D341Med (cell line): ENCODE results near the gene MPP2.
"Not testable (repeated sequence)": the region's sequence is repeated elsewhere in the genome, so short reads cannot be mapped to it uniquely, and the experiment has no call there.

ENCODE experiments used
- DNase-seq: peaks from one replicate; pipeline ENCODE4 v3.0.0; 2012; ENCODE audit warnings: low spot score

The MPP2 gene

DNA sequence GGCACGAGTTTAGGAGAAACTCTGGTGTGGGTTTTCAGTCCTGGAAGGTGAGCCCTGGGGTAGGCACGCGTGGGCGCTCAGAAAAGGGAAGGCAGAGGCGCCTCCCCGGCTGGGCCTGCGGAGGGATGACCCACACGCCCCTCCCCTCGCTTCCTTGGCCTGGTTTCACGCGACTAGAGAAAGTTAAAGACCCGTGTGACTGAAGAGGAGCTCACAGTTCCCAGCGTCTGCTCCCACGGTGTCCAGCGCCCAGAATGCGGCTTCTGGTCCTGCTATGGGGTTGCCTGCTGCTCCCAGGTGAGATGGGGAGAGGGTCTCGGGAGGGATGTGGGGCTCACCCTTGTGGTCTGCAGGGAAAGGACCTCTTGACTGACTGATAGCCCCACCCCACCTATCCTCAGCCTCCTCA lies 60.4 kb downstream of the MPP2 start, which contains the start of gene CD300LG:
Gene CD300LG (plus strand): TSS at position 214 of the 409 bp plus-strand sequence. CDS start 41 bp downstream, at position 255.
- DNase-seq, result peak; percentile 43

- peak; percentile 97 for DNase-seq
Measured at GRCh38 chr17:43846221-43846712, 61.1 kb downstream of the MPP2 start.

DNA sequence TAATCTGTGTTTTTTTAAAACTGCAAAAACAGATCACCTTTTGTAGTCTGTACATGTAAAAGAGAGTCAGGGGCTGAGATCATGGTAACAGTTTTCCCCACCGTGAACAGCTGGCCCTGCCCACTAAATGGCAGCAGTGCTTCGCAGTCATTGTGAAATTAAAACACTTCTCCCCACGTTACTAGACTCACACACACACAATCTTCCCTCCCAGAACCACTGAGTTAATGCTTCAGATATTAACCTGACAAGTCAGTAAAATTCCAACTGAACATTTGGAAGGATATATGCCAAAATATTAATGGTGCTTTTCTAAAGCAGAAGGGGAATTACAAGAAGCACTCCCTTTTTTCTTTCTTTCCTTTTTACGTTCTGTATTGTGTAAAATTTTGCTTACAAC lies 61.6 kb downstream of the MPP2 start:
- DNase-seq, result no peak

DNA sequence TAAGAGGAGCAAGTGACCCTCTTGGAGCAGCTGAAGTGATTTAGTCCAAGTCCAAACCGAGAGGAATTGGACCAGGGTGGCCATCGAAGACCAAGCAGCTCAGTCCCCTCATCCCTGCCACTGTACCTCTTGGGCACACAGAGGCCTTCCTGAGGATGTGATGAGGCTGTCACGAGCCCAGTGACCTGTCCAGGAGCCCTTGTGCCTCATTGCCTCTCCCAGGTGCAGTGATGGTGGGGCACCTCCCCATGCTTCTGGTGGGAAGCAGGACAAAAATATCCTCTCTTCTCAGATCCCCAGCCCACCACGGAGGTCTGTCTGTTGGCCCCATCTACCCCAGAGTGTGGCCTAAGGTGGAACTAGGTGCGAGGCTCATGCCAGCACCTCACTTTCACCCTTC lies 63.1 kb downstream of the MPP2 start:
- no peak for DNase-seq

DNA sequence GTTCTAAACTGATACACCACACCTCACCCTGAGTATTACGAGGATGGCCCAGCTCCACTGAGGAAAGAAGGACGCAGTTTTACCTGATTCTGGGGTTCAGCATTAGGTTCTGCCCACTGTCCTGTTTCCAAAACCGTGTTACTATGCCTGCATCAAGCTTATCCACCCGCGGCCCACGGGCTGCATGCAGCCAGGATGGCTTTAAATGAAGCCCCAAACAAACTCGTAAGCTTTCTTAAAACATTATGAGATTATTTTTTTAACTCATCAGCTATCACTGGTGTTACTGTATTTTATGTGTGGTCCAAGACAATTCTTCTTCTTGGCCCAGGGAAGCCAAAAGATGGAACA lies 64.4 kb downstream of the MPP2 start:
- no peak for DNase-seq

DNA sequence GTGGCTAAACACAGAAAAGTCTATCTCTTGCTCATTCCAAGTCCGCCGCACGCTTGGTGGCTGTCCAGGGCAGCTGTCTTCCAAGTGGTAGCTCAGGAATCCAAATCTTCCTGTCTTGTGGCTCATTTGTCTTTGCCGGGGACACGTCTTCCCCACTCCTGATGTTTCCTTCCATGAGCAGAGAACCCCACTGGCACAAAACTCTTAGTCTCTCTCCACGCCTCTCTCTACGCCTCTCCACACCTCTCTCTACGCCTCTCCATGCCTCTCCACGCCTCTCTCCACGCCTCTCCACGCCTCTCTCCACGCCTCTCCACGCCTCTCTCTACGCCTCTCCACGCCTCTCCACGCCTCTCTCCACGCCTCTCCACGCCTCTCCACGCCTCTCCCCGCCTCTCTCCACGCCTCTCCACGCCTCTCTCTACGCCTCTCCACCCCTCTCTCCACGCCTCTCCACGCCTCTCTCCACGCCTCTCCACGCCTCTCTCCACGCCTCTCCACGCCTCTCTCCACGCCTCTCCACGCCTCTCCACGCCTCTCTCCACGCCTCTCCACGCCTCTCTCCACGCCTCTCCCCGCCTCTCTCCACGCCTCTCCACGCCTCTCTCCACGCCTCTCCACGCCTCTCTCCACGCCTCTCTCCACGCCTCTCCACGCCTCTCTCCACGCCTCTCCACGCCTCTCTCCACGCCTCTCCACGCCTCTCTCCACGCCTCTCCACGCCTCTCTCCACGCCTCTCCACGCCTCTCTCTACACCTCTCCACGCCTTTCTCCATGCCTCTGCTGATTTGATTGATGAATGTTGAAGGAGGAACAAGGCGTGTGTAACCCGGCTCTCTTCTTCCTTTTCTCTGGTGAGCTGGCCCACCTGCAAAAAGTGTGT lies 65.0 kb downstream of the MPP2 start:
- DNase-seq, result not testable (repeated sequence)

DNA sequence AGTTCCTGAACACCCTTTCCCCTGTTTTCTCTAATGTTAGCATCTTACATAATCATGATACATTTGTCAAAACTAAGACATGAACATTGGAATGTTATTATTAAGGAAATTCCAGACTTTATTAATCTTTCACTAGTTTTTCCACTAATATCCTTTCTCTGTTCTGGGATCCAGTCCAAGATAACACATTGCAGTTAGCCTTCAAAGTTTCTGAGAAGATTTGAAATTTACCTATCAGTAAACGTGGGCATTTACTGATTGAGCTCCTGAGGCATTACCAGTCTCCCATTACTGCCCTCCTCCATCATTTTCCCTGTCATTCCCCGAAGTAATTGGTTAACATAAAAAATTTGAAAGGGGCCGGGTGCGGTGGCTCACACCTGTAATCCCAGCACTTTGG lies 66.1 kb downstream of the MPP2 start:
- no peak for DNase-seq

DNA sequence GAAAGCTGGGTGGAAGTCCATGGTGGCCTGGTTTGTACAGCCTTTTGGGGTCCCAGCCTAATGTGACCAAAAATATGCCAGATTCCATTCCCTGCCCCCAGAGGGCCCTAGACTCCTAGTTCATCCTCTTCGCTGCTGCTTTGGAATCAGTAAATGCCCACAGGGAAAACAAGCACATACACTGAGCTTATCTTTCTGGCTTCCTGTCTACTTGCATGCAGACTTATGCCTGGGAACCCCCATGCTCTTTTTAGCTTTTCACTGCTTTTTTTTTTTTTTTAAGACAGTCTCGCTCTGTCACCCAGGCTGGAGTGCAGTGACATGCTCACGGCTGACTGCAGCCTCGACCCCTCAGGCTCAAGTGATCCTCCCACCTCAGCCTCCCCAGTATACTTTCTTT lies 66.5 kb downstream of the MPP2 start:
- DNase-seq, result peak; percentile 69

- no peak for DNase-seq
Measured at GRCh38 chr17:43839670-43840108, 67.6 kb downstream of the MPP2 start.

GRCh38 chr17:43834106-43834505 lies 73.2 kb downstream of the MPP2 start:
- DNase-seq, result no peak

GRCh38 chr17:43832976-43833829 lies 74.1 kb downstream of the MPP2 start, which contains the start of gene MPP3:
Gene MPP3 (minus strand): TSS chr17:43833146. CDS start chr17:43831906, 1,240 bp downstream.
- DNase-seq, result peak; percentile 98

GRCh38 chr17:43832168-43832975 lies 75.0 kb downstream of the MPP2 start:
- peak; percentile 90 for DNase-seq

DNA sequence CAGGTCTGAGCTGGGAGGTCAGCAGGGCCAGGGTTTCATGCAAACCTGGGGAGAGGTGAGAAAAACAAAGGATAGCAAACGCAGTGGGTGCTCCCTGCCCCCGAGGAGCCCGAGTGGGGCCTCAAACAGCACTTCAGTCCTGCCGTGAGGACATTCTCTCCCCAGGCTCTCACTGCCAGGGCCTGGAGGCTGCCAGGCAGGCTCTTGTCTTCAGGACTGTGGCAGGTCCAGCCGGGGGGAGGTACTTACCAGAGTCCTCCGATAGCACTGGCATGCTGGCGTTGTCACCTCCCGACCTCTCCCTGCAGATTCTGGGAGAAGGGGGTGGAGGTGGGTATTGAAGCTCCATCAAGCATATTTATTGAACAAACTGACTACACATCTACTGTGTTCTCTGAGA lies 75.7 kb downstream of the MPP2 start:
- DNase-seq, result peak; percentile 41

GRCh38 chr17:43830510-43831140 lies 76.7 kb downstream of the MPP2 start:
- no peak for DNase-seq

GRCh38 chr17:43829738-43830137 lies 77.6 kb downstream of the MPP2 start:
- DNase-seq, result no peak

DNA sequence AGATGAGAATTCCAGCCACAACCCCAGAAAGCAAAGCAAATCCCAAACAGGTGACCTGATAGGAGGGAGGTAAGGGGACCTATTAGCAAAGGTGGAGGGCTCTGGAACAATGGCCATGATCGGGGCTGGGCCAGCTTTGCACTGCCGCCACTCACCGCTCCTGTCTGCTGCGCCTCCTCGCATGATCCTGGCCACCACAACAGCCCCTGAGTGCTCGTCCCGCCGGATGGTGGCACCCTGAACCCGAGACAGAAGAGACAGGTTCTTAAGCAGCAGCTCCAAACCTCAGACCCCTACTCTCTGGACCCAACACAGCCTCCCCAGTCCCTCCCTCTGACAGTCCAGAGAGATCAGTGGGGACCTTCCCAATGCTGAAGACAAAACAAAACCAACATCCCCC lies 79.7 kb downstream of the MPP2 start:
- no peak for DNase-seq

- no peak for DNase-seq
Measured at GRCh38 chr17:43826206-43826605, 81.1 kb downstream of the MPP2 start.

- DNase-seq, result no peak
Measured at GRCh38 chr17:43825567-43825966, 81.8 kb downstream of the MPP2 start.
